ENCODE results near the gene SMCHD1. TPM values are rescaled to one million over a fixed set of nuclear protein-coding genes. Genes with fewer than 3 reads are reported as not detected.

SMCHD1 gene
- total RNA-seq, 4 donors from 2014 or later: 32.8 to 69.6 (median 33.8) TPM

DNA sequence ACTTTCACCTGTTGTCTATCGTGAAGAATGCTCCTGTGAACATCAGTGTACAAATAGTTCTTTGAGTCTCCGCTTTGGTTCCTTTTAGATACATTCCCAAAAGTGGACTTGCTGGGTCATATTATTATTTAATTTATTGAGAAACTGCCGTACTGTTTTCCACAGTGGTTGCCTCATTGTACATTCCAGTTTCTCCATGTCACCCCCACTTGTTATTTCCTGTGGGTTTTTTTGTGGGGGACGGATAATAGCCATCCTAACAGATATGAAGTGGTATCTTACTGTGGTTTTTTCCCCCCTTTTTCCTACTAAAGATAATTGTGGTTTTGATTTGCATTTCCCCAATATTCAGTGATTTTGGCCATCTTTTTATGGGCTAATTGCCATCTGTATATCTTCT lies 53.8 kb downstream of the SMCHD1 start:
- no peak for TF ChIP-seq POLR2A (IDR thresholded peaks at IDR 0.05)
- no peak for TF ChIP-seq CTCF (IDR thresholded peaks at IDR 0.05)
- no peaks in the 10 kb centered on the region for H3K9me3 ChIP-seq
- WGBS, 2 donors: 62 to 64% methylated on average over 4 of the region's 4 CpGs
- H3K36me3 ChIP-seq: peaks cover 0 to 98% (median 15%) of the 10 kb centered on the region in 3 donors
- H3K4me3 ChIP-seq: no peak overlapping the region
- DNase-seq: no peak
- H3K27ac ChIP-seq: no peak overlapping the region
- peaks cover 0 to 6% (median 0%) of the 10 kb centered on the region in 3 donors for H3K4me1 ChIP-seq
- no peaks in the 10 kb centered on the region for H3K27me3 ChIP-seq
- intact Hi-C loops (cut with DNase I): no loop called here

DNA sequence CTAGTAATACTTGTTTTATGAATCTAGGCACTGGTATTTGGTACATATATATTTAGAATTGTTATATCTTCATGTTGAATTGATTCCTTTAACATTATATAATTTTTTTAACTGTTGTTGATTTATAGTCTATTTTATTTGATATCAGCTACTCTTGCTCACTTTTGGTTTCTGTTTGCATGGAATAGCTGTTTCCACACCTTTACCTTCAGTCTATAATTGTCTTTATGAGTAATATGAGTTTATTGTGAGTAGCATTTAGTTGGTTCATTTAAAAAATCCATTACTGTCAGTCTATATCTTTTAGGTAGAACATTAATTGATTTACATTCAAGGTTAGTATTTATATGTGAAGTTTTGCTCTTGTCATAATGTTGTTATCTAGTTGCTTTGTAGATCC lies 58.6 kb downstream of the SMCHD1 start:
- no peaks in the 10 kb centered on the region for H3K27me3 ChIP-seq
- H3K9me3 ChIP-seq: no peaks in the 10 kb centered on the region
- DNase-seq: no peak
- no peak overlapping the region for H3K27ac ChIP-seq
- no peak for TF ChIP-seq CTCF (IDR thresholded peaks at IDR 0.05)
- no peak for TF ChIP-seq POLR2A (IDR thresholded peaks at IDR 0.05)
- H3K36me3 ChIP-seq: peaks cover 0 to 96% (median 6%) of the 10 kb centered on the region in 3 donors
- no peak overlapping the region for H3K4me3 ChIP-seq
- H3K4me1 ChIP-seq: peaks cover 0 to 6% (median 0%) of the 10 kb centered on the region in 3 donors
- intact Hi-C loops (cut with DNase I): no loop called here

DNA sequence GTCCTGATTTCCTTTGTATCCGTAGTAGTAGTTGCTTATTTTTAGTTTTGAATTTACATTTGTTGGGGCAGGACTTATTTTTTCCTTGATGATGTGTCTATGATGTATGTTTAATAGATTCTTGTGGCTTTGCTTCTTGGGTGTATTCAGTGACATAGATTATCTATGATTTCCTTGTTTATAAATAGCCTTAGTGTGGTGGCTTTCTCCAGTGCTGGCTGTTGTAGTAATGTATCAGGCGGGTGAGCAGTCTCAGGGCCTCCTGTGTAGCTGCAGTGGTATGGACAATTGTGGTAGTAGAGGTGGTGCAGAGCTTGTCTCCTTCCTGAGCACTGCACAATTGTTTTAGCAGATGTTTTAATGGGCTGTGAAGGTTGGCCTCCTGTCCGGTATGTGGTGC lies 60.5 kb downstream of the SMCHD1 start:
- 91 to 99% methylated on average over 2 to 3 of the region's 3 CpGs for WGBS, 2 donors
- H3K27me3 ChIP-seq: no peaks in the 10 kb centered on the region
- H3K4me1 ChIP-seq: peaks cover 0 to 6% (median 0%) of the 10 kb centered on the region in 3 donors
- DNase-seq: no peak
- H3K27ac ChIP-seq: no peak overlapping the region
- H3K36me3 ChIP-seq: peaks cover 0 to 96% (median 6%) of the 10 kb centered on the region in 3 donors
- no peak for TF ChIP-seq CTCF (IDR thresholded peaks at IDR 0.05)
- TF ChIP-seq POLR2A (IDR thresholded peaks at IDR 0.05): no peak
- intact Hi-C loops (cut with DNase I): no loop called here
- no peak overlapping the region for H3K4me3 ChIP-seq
- no peaks in the 10 kb centered on the region for H3K9me3 ChIP-seq

GRCh38 chr18:2716394-2717326 lies 61.1 kb downstream of the SMCHD1 start:
- DNase-seq: no peak
- peaks cover 0 to 96% (median 6%) of the 10 kb centered on the region in 3 donors for H3K36me3 ChIP-seq
- H3K9me3 ChIP-seq: no peaks in the 10 kb centered on the region
- no peaks in the 10 kb centered on the region for H3K27me3 ChIP-seq
- intact Hi-C loops (cut with DNase I): no loop called here
- peaks cover 0 to 6% (median 0%) of the 10 kb centered on the region in 3 donors for H3K4me1 ChIP-seq
- 64 to 85% methylated on average over 3 of the region's 6 CpGs for WGBS, 2 donors
- TF ChIP-seq CTCF (IDR thresholded peaks at IDR 0.05): no peak
- no peak overlapping the region for H3K27ac ChIP-seq
- no peak overlapping the region for H3K4me3 ChIP-seq

DNA sequence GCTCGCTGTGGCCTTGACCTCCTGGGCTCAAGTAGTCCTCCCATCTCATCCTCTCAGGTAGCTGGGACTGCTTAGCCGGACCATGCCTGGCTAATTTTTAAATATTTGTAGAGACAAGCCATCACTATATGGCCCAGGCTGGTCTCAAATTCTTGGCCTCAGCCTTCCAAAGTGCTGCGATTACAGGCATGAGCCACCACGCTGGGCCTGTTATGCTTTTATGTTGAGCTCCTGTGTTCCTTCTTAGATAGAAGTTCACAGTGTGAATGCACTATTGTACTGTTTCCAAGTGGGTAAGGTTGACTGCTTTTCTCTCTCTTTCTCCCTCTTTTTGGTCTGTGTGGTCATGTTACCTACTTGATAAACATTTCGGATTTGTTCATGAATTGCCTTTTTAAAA lies 61.9 kb downstream of the SMCHD1 start:
- no peak for DNase-seq
- Histone ChIP-seq H3K27me3 (no peaks in the 10 kb centered on the region), H3K9me3 (no peaks in the 10 kb centered on the region), H3K4me1 (peaks cover 0 to 6% (median 0%) of the 10 kb centered on the region in 3 donors), H3K36me3 (peaks cover 0 to 96% (median 6%) of the 10 kb centered on the region in 3 donors), H3K27ac (no peak overlapping the region), H3K4me3 (no peak overlapping the region)
- WGBS, 2 donors: 97 to 98% methylated on average over 4 to 5 of the region's 5 CpGs
- no peak for TF ChIP-seq CTCF (IDR thresholded peaks at IDR 0.05)
- no peak for TF ChIP-seq POLR2A (IDR thresholded peaks at IDR 0.05)
- intact Hi-C loops (cut with DNase I): no loop called here

Measured in esophagus squamous epithelium (tissue), 5 donors.